HL-60 (cell line): ENCODE measurements around the gene VSX2.

Source experiments
- DNase-seq, 2 experiments: peaks; one replicate each; pipeline ENCODE4 v3.0.0-alpha.2; 2010 to 2020; ENCODE audit warnings: low read depth in 1 of 2, low spot score in 1 of 2
- H3K27ac ChIP-seq: fragments of 250-450 bp; sonication (Bioruptor Pico); replicated peaks from 2 replicates; pipeline ENCODE4 v1.5.1; 2020; ENCODE audit warnings: mild to moderate bottlenecking, moderate library complexity
- H3K27me3 ChIP-seq: fragments of 250-450 bp; sonication (Bioruptor Pico); 2 replicates; pipeline ENCODE4 v1.5.1; 2021; ENCODE audit warnings: mild to moderate bottlenecking, moderate library complexity; ENCODE audit not compliant: insufficient read depth, poor library complexity, severe bottlenecking
- H3K4me3 ChIP-seq: replicated peaks from 2 replicates; pipeline ENCODE4 v1.5.1; 2011; ENCODE audit warnings: mild to moderate bottlenecking, control low read depth, low read length; ENCODE audit not compliant: insufficient read depth
- GABPA ChIP-seq: IDR thresholded peaks from 2 replicates; pipeline ENCODE4 v1.6.1; 2012; ENCODE audit warnings: low read depth
- POLR2AphosphoS5 ChIP-seq: IDR thresholded peaks from 2 replicates; pipeline ENCODE4 v1.6.1; 2012; ENCODE audit warnings: low read depth
- SPI1 ChIP-seq: IDR thresholded peaks from 2 replicates; pipeline ENCODE4 v1.6.1; 2012; ENCODE audit warnings: low read depth, mild to moderate bottlenecking, borderline replicate concordance
- long read RNA-seq: library from polyadenylated mRNA; unstranded; transcript quantifications from one replicate; pipeline ENCODE4 v2.0.0, GENCODE V29; 2020
- TF ChIP-seq, protein P1 (sequence below): IDR thresholded peaks from one replicate; pipeline ENCODE4 v1.5.1; 2011; ENCODE audit warnings: low read length, control low read depth, inconsistent platforms; ENCODE audit not compliant: insufficient read depth
- TF ChIP-seq, protein P2 (sequence below): IDR thresholded peaks from 2 replicates; pipeline ENCODE4 v1.6.1; 2012; ENCODE audit warnings: low read depth; ENCODE audit not compliant: insufficient replicate concordance

Gene VSX2
- long read RNA-seq, result 0 reads

DNA sequence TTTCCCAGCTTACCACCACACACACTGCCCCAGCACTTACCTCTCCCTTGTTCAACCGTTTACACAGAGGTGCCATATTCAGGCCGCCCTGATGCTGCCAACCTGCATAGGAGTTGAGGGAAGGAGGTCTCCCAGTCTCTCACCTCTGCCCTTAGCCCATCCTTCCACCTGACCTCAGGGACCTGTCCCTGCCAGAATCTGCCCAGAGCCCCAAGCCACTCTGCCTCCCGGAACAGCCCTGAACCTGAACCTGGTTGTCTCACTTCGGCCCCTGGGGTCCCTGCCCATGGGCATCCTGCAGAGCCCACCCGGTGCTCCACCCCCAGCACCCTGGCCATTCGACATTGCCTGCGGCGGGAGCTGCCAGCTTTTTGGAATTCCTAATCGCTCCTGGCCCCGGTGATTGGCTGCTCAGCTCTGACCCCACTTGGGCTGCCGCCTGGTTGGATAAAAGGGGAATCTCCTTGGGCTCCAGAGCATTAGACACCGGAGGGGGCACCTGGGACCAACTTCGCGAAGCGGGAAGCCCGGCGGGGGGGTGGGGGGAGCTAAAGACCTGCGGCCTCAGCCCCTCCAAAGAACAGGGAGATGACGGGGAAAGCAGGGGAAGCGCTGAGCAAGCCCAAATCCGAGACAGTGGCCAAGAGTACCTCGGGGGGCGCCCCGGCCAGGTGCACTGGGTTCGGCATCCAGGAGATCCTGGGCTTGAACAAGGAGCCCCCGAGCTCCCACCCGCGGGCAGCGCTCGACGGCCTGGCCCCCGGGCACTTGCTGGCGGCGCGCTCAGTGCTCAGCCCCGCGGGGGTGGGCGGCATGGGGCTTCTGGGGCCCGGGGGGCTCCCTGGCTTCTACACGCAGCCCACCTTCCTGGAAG, at the start of gene VSX2:
Gene VSX2, plus strand, starts transcription at position 476 of the 874 bp plus-strand sequence. Its CDS starts 113 bp downstream, at position 589.
- Histone ChIP-seq H3K4me3 (no peak within 1 kb of the TSS), H3K27ac (no peak within 1 kb of the TSS), H3K27me3 (peaks cover 18% of the 10 kb centered on the region)
- TF ChIP-seq SPI1 (no peak), POLR2AphosphoS5 (no peak), GABPA (no peak)
- TF ChIP-seq, protein P1, sequence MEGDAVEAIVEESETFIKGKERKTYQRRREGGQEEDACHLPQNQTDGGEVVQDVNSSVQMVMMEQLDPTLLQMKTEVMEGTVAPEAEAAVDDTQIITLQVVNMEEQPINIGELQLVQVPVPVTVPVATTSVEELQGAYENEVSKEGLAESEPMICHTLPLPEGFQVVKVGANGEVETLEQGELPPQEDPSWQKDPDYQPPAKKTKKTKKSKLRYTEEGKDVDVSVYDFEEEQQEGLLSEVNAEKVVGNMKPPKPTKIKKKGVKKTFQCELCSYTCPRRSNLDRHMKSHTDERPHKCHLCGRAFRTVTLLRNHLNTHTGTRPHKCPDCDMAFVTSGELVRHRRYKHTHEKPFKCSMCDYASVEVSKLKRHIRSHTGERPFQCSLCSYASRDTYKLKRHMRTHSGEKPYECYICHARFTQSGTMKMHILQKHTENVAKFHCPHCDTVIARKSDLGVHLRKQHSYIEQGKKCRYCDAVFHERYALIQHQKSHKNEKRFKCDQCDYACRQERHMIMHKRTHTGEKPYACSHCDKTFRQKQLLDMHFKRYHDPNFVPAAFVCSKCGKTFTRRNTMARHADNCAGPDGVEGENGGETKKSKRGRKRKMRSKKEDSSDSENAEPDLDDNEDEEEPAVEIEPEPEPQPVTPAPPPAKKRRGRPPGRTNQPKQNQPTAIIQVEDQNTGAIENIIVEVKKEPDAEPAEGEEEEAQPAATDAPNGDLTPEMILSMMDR, result no peak
- TF ChIP-seq, protein P2, sequence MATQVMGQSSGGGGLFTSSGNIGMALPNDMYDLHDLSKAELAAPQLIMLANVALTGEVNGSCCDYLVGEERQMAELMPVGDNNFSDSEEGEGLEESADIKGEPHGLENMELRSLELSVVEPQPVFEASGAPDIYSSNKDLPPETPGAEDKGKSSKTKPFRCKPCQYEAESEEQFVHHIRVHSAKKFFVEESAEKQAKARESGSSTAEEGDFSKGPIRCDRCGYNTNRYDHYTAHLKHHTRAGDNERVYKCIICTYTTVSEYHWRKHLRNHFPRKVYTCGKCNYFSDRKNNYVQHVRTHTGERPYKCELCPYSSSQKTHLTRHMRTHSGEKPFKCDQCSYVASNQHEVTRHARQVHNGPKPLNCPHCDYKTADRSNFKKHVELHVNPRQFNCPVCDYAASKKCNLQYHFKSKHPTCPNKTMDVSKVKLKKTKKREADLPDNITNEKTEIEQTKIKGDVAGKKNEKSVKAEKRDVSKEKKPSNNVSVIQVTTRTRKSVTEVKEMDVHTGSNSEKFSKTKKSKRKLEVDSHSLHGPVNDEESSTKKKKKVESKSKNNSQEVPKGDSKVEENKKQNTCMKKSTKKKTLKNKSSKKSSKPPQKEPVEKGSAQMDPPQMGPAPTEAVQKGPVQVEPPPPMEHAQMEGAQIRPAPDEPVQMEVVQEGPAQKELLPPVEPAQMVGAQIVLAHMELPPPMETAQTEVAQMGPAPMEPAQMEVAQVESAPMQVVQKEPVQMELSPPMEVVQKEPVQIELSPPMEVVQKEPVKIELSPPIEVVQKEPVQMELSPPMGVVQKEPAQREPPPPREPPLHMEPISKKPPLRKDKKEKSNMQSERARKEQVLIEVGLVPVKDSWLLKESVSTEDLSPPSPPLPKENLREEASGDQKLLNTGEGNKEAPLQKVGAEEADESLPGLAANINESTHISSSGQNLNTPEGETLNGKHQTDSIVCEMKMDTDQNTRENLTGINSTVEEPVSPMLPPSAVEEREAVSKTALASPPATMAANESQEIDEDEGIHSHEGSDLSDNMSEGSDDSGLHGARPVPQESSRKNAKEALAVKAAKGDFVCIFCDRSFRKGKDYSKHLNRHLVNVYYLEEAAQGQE, result no peak
- DNase-seq, result no peak

DNA sequence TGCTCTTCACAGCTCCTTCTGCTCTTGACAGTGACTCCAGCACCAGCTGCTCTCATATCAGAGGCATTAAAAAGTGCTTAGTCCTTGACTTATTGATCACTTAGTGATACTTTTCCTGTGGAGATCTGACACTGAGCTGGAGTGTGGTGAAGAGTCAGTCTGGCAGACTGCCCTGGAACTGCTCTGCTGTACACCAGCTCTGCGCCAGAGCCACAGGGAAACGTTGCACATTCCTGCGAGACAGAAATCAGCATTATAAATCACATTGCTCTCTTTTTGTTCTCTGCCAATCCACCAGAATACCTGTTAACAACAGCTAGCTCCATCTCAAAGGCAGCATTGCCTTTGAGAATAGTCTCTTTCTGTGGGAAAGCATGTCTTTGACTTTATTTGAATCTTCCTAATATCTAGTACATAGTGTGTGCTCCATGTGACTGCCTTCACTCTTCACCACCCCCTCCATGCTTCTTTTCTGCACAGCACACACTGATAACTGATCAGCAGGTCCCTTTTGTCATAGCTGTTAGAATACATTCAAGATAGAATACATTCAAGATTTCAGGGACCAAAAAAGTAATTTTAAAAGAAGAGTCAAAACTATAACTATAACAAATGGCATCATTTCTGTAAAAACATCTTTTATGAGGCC, 48.2 kb upstream of the VSX2 start:
- DNase-seq, result no peak
- Histone ChIP-seq H3K27me3 (no peaks in the 10 kb centered on the region), H3K27ac (no peak overlapping the region), H3K4me3 (no peak overlapping the region)
- TF ChIP-seq, protein P2, result no peak
- TF ChIP-seq, protein P1, result no peak
- no peak for TF ChIP-seq POLR2AphosphoS5

DNA sequence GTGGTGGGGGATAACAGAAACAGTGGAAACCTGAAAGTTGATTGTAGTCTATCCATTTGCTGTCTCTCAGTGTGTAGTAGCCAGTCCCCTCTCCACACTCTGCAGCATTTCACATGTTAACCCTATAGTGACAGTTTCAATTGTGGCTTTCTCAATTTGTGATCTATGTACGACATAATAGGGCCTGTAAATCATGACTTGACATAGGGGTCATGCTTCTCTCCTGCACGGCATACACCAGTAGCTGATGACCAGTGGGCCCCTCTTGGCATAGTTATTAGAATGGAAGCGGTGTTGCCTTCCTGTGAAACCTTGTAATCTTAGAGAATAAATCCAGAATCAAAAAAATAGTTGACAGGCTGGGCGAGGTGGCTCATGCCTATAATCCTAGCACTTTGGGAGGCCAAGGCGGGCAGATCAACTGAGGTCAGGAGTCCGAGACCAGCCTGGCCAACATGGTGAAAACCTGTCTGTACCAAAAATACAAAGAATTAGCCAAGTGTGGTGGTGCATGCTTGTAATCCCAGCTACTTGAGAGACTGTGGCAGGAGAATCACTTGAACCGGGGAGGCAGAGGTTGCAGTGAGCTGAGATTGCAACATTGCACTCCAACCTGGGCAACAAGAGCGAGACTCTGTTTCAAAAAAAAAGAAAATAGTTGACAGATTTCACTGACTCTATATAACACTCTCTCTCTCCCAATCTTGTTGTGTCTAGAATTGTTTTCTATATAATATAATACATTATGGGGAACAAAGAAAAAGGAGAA, 44.6 kb upstream of the VSX2 start:
- H3K27ac ChIP-seq, result no peak overlapping the region
- no peak overlapping the region for H3K4me3 ChIP-seq
- no peak for DNase-seq
- H3K27me3 ChIP-seq, result no peaks in the 10 kb centered on the region
- TF ChIP-seq, protein P2, result no peak
- no peak for TF ChIP-seq GABPA
- TF ChIP-seq SPI1, result no peak
- no peak for TF ChIP-seq POLR2AphosphoS5
- TF ChIP-seq, protein P1, result no peak
